Measurements from ENCODE around the gene MTF1.
A peak's percentile ranks its signal among the peaks of the same experiment; 100 is the strongest.

DNA sequence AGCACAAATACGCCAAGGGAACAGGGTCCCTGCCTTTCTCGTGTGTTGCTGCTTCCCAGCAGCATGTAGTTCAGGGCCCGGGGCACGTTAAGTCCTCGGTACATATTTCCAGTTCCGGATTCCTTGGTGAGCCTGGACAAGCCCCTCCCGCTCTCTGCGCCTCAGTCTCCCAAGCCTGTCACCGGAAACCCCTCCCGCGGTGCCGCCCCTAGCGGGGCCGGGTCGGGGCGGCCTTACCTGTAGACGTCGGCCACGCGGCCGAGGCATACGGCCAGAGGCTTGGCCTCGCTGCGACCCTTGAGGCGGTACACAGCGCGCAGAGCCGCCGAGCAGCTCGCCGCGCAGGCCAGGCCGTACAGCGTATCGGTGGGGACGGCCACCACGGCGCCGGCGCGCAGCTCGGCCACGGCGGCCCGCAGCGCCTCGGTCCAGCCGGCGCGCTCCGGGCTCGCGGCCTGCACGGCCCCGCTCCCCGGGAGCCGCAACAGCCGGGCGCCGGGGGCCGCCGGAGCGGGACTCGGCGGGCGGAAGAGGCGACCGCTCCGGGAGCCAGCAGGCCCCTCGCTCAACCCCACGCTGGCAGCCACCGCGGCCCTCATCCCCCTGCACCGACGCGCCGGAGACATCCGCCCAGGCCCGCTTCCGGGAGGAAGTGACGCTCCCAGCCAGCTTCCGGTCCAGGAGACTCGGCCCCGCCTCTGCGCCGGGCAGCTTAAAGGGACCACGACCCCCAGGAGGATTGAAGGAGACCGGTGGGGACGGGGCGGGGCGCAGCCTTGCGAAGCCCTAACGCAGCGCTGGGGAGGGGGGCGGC, 51.6 kb downstream of the MTF1 start, which contains the start of the genes C1orf122 and YRDC:
- TF ChIP-seq, protein P1, sequence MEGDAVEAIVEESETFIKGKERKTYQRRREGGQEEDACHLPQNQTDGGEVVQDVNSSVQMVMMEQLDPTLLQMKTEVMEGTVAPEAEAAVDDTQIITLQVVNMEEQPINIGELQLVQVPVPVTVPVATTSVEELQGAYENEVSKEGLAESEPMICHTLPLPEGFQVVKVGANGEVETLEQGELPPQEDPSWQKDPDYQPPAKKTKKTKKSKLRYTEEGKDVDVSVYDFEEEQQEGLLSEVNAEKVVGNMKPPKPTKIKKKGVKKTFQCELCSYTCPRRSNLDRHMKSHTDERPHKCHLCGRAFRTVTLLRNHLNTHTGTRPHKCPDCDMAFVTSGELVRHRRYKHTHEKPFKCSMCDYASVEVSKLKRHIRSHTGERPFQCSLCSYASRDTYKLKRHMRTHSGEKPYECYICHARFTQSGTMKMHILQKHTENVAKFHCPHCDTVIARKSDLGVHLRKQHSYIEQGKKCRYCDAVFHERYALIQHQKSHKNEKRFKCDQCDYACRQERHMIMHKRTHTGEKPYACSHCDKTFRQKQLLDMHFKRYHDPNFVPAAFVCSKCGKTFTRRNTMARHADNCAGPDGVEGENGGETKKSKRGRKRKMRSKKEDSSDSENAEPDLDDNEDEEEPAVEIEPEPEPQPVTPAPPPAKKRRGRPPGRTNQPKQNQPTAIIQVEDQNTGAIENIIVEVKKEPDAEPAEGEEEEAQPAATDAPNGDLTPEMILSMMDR (IDR thresholded peaks at IDR 0.05): no peak
- peak; percentile 58 to 91 for TF ChIP-seq EP300 (IDR thresholded peaks at IDR 0.05)

All from tibial nerve (tissue), 4 donors.